H1 (cell line): Measurements from ENCODE around the gene HS3ST5. TPM values are rescaled to one million over a fixed set of nuclear protein-coding genes. Genes with fewer than 3 reads are reported as not detected.

ENCODE experiments used
- ASH2L ChIP-seq: fragments of 200-600, 300-600 bp; sonication (generic); IDR thresholded peaks from one replicate; pipeline ENCODE4 v1.7.1; 2017; ENCODE audit warnings: low read length
- ATF2 ChIP-seq: IDR thresholded peaks from 2 replicates; pipeline ENCODE4 v1.6.1; 2012; ENCODE audit warnings: low read length, inconsistent platforms
- BACH1 ChIP-seq: IDR thresholded peaks from 2 replicates; pipeline ENCODE4 v1.6.1; 2012; ENCODE audit warnings: low read length, improper control_type of control experiment
- CBX5 ChIP-seq: fragments of 300-800, 300-1000 bp; sonication (generic); IDR thresholded peaks from 2 replicates; pipeline ENCODE4 v1.7.1; 2016; ENCODE audit warnings: antibody characterized with exemption, low read length, low read depth
- CHD1 ChIP-seq: IDR thresholded peaks from 2 replicates; pipeline ENCODE4 v1.6.1; 2012; ENCODE audit warnings: low read depth, low read length, improper control_type of control experiment
- CHD2 ChIP-seq: IDR thresholded peaks from 2 replicates; pipeline ENCODE4 v1.6.1; 2012; ENCODE audit warnings: low read length, improper control_type of control experiment
- CTBP2 ChIP-seq: IDR thresholded peaks from 2 replicates; pipeline ENCODE4 v1.7.0; 2011; ENCODE audit warnings: borderline replicate concordance, mild to moderate bottlenecking, moderate library complexity, mixed read lengths, low read length; ENCODE audit not compliant: insufficient read depth, insufficient read length
- EP300 ChIP-seq, 2 experiments: IDR thresholded peaks; 1 replicate in 1 of 2; 2 replicates in 1 of 2; pipeline ENCODE4 v1.6.1; 2011 to 2012; ENCODE audit warnings: low read depth in 2 of 2, low read length in 2 of 2, mild to moderate bottlenecking in 2 of 2, borderline replicate concordance in 1 of 2, inconsistent platforms in 1 of 2, moderate library complexity in 1 of 2
- EZH2 ChIP-seq: fragments of 200-600 bp; sonication (generic); IDR thresholded peaks from 2 replicates; pipeline ENCODE4 v1.7.1; 2012; ENCODE audit warnings: low read depth, mild to moderate bottlenecking, moderate library complexity, low read length, inconsistent platforms; ENCODE audit not compliant: severe bottlenecking
- HDAC6 ChIP-seq: IDR thresholded peaks from one replicate; pipeline ENCODE4 v1.7.1; 2012; ENCODE audit warnings: low read depth, mild to moderate bottlenecking, inconsistent platforms, low read length, moderate library complexity
- JUND ChIP-seq: IDR thresholded peaks from 2 replicates; pipeline ENCODE4 v1.6.1; 2011; ENCODE audit warnings: mild to moderate bottlenecking, improper control_type of control experiment, low read length
- KDM5A ChIP-seq: fragments of 200-600 bp; IDR thresholded peaks from 2 replicates; pipeline ENCODE4 v1.7.1; 2012; ENCODE audit warnings: mild to moderate bottlenecking, low read length, inconsistent platforms, mixed read lengths
- MAFK ChIP-seq: IDR thresholded peaks from 2 replicates; pipeline ENCODE4 v1.6.1; 2012; ENCODE audit warnings: low read depth, mild to moderate bottlenecking, improper control_type of control experiment, low read length
- RAD21 ChIP-seq, 2 experiments: IDR thresholded peaks in 1 of 2; conservative IDR thresholded peaks in 1 of 2; 2 replicates each; pipeline ENCODE4 v1.6.1; 2011; ENCODE audit warnings: low read depth in 2 of 2, low read length in 2 of 2, improper control_type of control experiment in 1 of 2, inconsistent platforms in 1 of 2, mild to moderate bottlenecking in 1 of 2, moderate library complexity in 1 of 2
- RBBP5 ChIP-seq: IDR thresholded peaks from 2 replicates; pipeline ENCODE4 v1.7.1; 2012; ENCODE audit warnings: low read depth, mild to moderate bottlenecking, inconsistent platforms, low read length, moderate library complexity, borderline replicate concordance
- SAP30 ChIP-seq: fragments of 300-600 bp; sonication (generic); IDR thresholded peaks from 2 replicates; pipeline ENCODE4 v1.7.1; 2012; ENCODE audit warnings: low read length, moderate library complexity, mild to moderate bottlenecking, inconsistent platforms; ENCODE audit not compliant: insufficient read depth, insufficient replicate concordance
- SP1 ChIP-seq: IDR thresholded peaks from 2 replicates; pipeline ENCODE4 v1.6.1; 2011; ENCODE audit warnings: low read depth, low read length
- SP2 ChIP-seq: IDR thresholded peaks from 2 replicates; pipeline ENCODE4 v1.6.1; 2012; ENCODE audit warnings: mild to moderate bottlenecking, low read length, inconsistent platforms
- SUZ12 ChIP-seq: fragments of 200-600 bp; sonication (generic); IDR thresholded peaks from 2 replicates; pipeline ENCODE4 v1.6.1; 2012; ENCODE audit warnings: mild to moderate bottlenecking, inconsistent platforms, low read length, moderate library complexity, mixed read lengths
- TAF1 ChIP-seq: IDR thresholded peaks from 2 replicates; pipeline ENCODE4 v1.6.1; 2011; ENCODE audit warnings: mild to moderate bottlenecking, low read depth, low read length
- YY1 ChIP-seq: IDR thresholded peaks from 2 replicates; pipeline ENCODE4 v1.6.1; 2011; ENCODE audit warnings: low read depth, mild to moderate bottlenecking, low read length
- ZNF274 ChIP-seq: IDR thresholded peaks from 2 replicates; pipeline ENCODE4 v1.7.0; 2012; ENCODE audit warnings: low read length, borderline replicate concordance; ENCODE audit errors: extremely low read depth
- polyA plus RNA-seq, 7 experiments: library from polyadenylated mRNA; depleted of rRNA in 3 of 7; stranded (reverse) in 5 of 7; unstranded in 2 of 7; fragments of >200 nt in 5 of 7; fragments of 200-250 nt in 2 of 7; gene quantifications; 1 replicate in 5 of 7; 2 replicates in 1 of 7; 4 replicates in 1 of 7; pipeline versions ENCODE4 v1.2.1 to v1.2.3, GENCODE V29; 2011 to 2013; ENCODE audit warnings: missing spikeins in 2 of 7, mixed read lengths in 2 of 7
- total RNA-seq: library from RNA; stranded (reverse); fragmentation: NEBNext Ultra II Directional; extraction: Animal tissue kit (Norgen Biotek cat#: 25700); gene quantifications from 2 replicates; pipeline ENCODE4 v1.2.1, GENCODE V29; 2021
- TF ChIP-seq, protein P1 (sequence below): IDR thresholded peaks from 2 replicates; pipeline ENCODE4 v1.6.1; 2011; ENCODE audit warnings: low read length, improper control_type of control experiment

HS3ST5 gene
- total and polyA plus RNA-seq, 2 of the 8 experiments (the other 6 are each of a cell fraction or from before 2014, with no cell fraction given), result 1.2 to 9.9 TPM

GRCh38 chr6:114362957-114363356 is 20.1 kb upstream of the HS3ST5 start (continued):
- TF ChIP-seq CHD1 (no peak), EZH2 (no peak), CBX5 (no peak), YY1 (peak; percentile 50; the same call in 1 of the 2 replicates), CHD2 (no peak), RBBP5 (no peak), BACH1 (peak; percentile 16; the same call in 1 of the 2 replicates), SP1 (0 out of 2 replicates have a peak, but pooled peaks have one; percentile 27), KDM5A (no peak), SP2 (no peak), HDAC6 (no peak), SAP30 (no peak), SUZ12 (no peak), RAD21 (IDR thresholded peaks at IDR 0.05 in 1 of 2, conservative IDR thresholded peaks at IDR 0.05 in 1 of 2; ENCODE audit: low read depth in 2 of 2, low read length in 2 of 2) (no peak), CTBP2 (no peak), MAFK (peak; percentile 60), ASH2L (no peak), ATF2 (peak; percentile 63; the same call in 1 of the 2 replicates), TAF1 (no peak), ZNF274 (no peak), JUND (no peak), EP300 (IDR thresholded peaks at IDR 0.05; ENCODE audit: borderline replicate concordance in 1 of 2, low read depth in 2 of 2, low read length in 2 of 2) (peak in 1 of 2 experiments; percentile 78; a peak in 1 of 3 replicates)
- TF ChIP-seq, protein P1, sequence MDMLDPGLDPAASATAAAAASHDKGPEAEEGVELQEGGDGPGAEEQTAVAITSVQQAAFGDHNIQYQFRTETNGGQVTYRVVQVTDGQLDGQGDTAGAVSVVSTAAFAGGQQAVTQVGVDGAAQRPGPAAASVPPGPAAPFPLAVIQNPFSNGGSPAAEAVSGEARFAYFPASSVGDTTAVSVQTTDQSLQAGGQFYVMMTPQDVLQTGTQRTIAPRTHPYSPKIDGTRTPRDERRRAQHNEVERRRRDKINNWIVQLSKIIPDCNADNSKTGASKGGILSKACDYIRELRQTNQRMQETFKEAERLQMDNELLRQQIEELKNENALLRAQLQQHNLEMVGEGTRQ, result no peak
